MCF 10A (cell line): ENCODE data around the gene CRYL1. TPM values are rescaled to one million over a fixed set of nuclear protein-coding genes. Genes with fewer than 3 reads are reported as not detected.

Source experiments
- BruUV-seq: library from RNA; stranded (reverse); fragments of 400-500 nt; replicated peaks from 2 replicates; lab custom pipeline; 2021; lab: Mats Ljungman, UMichigan
- CTCF ChIA-PET: fragments of 300-600 bp; sonication (Branson Sonifier 250); formaldehyde crosslinking; extraction: SDS; loops from one replicate; lab custom pipeline; 2021; ENCODE audit warnings: antibody characterized with exemption, inconsistent platforms; lab: Yijun Ruan, JAX
- POLR2A ChIA-PET: fragments of 300-600, 350-650 bp; sonication (Branson Sonifier 250); formaldehyde crosslinking; extraction: SDS; loops from one replicate; lab custom pipeline; 2020; ENCODE audit warnings: antibody characterized with exemption, inconsistent platforms; lab: Yijun Ruan, JAX
- DNase-seq: peaks from one replicate; pipeline ENCODE4 v3.0.0-alpha.2; 2018; ENCODE audit not compliant: unreplicated experiment
- H3K27ac Mint-ChIP-seq: one replicate; pipeline ENCODE4 v1.8.0; 2022; ENCODE audit warnings: mild to moderate bottlenecking, low read depth, mixed read lengths; ENCODE audit not compliant: unreplicated experiment
- H3K27me3 Mint-ChIP-seq: one replicate; pipeline ENCODE4 v1.8.0; 2022; ENCODE audit warnings: mixed read lengths; ENCODE audit not compliant: insufficient read depth, unreplicated experiment
- H3K36me3 Mint-ChIP-seq: one replicate; pipeline ENCODE4 v1.8.0; 2022; ENCODE audit warnings: mild to moderate bottlenecking, moderate library complexity, mixed read lengths; ENCODE audit not compliant: insufficient read depth, unreplicated experiment
- H3K4me1 Mint-ChIP-seq: one replicate; pipeline ENCODE4 v1.8.0; 2022; ENCODE audit warnings: mixed read lengths; ENCODE audit not compliant: insufficient read depth, unreplicated experiment
- H3K4me3 Mint-ChIP-seq: one replicate; pipeline ENCODE4 v1.8.0; 2022; ENCODE audit warnings: mild to moderate bottlenecking, moderate library complexity, mixed read lengths; ENCODE audit not compliant: unreplicated experiment
- H3K9me3 Mint-ChIP-seq: one replicate; pipeline ENCODE4 v1.8.0; 2022; ENCODE audit warnings: mixed read lengths; ENCODE audit not compliant: unreplicated experiment
- intact Hi-C: fragments of 100-400 bp; cut with micrococcal nuclease; formaldehyde crosslinking; loops from 2 replicates; pipeline ENCODE4 v1.14.1; 2022
- total RNA-seq: library from RNA; stranded (reverse); gene quantifications from 2 replicates; pipeline ENCODE4 v1.2.3, GENCODE V29; 2022
- TF ChIP-seq, protein P1 (sequence below): fragments of 200-600 bp; IDR thresholded peaks from one replicate; pipeline ENCODE4 v1.8.0; 2022; ENCODE audit warnings: antibody characterized with exemption, mild to moderate bottlenecking; ENCODE audit not compliant: unreplicated experiment

CRYL1 gene
- total RNA-seq, 1 experiment from 2014 or later: 15.1 TPM

DNA sequence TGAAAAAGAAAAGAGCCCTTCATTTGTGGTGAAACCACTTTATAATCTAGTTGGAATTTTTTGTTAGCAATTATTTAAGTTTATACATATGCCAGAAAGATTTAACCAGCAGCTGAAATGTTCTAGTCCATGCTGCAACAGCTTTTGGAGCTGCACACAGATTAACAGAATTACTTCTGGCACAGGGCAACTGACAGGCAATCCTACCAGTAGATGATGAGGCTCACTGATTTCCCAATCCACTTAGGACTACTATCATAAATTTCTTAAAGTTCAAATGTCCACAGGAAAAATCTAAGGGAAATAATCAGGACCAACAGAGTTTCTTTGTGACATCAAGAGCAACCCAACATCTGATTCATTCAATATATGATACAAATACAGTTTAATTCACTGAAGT lies 78.8 kb downstream of the CRYL1 start:
- BruUV-seq: no TSS peak
- ChIA-PET CTCF (interaction anchor here (0.7 to 0.9 kb wide), 2 partner anchors 9 to 148 kb away, joined by 3 read pairs; no protein-coding TSS in a partner anchor), POLR2A (interaction anchor here (0.6 to 0.7 kb wide), 2 partner anchors 10 to 76 kb away, joined by 3 read pairs; no protein-coding TSS in a partner anchor)
- no peak for DNase-seq
- H3K36me3 Mint-ChIP-seq: no peaks in the 10 kb centered on the region
- no peak overlapping the region for H3K27ac Mint-ChIP-seq
- H3K4me3 Mint-ChIP-seq: no peak overlapping the region
- intact Hi-C loops: no loop called here
- peaks cover 12% of the 10 kb centered on the region for H3K9me3 Mint-ChIP-seq
- no peaks in the 10 kb centered on the region for H3K27me3 Mint-ChIP-seq
- no peaks in the 10 kb centered on the region for H3K4me1 Mint-ChIP-seq
- TF ChIP-seq, protein P1, sequence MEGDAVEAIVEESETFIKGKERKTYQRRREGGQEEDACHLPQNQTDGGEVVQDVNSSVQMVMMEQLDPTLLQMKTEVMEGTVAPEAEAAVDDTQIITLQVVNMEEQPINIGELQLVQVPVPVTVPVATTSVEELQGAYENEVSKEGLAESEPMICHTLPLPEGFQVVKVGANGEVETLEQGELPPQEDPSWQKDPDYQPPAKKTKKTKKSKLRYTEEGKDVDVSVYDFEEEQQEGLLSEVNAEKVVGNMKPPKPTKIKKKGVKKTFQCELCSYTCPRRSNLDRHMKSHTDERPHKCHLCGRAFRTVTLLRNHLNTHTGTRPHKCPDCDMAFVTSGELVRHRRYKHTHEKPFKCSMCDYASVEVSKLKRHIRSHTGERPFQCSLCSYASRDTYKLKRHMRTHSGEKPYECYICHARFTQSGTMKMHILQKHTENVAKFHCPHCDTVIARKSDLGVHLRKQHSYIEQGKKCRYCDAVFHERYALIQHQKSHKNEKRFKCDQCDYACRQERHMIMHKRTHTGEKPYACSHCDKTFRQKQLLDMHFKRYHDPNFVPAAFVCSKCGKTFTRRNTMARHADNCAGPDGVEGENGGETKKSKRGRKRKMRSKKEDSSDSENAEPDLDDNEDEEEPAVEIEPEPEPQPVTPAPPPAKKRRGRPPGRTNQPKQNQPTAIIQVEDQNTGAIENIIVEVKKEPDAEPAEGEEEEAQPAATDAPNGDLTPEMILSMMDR: no peak

DNA sequence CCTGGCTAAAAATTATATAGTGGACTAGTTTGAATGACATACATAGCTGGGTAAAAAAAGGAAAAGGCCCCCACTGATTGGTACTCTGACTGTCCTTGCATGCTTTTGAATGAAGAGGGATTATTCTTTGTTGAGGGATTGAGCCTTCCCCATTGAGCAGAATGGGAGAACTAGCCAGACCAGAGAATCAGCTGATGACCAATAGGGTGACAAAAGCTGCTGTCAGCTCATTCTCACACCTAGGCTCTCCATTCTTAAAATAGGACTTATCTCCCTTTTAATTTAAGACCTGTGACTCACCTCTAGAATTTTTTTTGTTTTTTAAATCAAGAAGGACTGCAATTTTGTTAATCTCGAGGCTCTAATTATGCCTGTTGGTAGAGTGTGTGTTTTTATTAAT lies 79.3 kb downstream of the CRYL1 start:
- ChIA-PET POLR2A (interaction anchor here (0.6 kb wide), 1 partner anchor 76 kb away, joined by 3 read pairs; no protein-coding TSS in a partner anchor), CTCF (interaction anchor here (0.7 to 0.9 kb wide), 3 partner anchors 9 to 148 kb away, joined by 3 to 4 read pairs (median 3); no protein-coding TSS in a partner anchor)
- no peak overlapping the region for H3K27ac Mint-ChIP-seq
- BruUV-seq: no TSS peak
- H3K27me3 Mint-ChIP-seq: no peaks in the 10 kb centered on the region
- intact Hi-C loops: no loop called here
- H3K9me3 Mint-ChIP-seq: peaks cover 12% of the 10 kb centered on the region
- no peak overlapping the region for H3K4me3 Mint-ChIP-seq
- no peaks in the 10 kb centered on the region for H3K4me1 Mint-ChIP-seq
- no peaks in the 10 kb centered on the region for H3K36me3 Mint-ChIP-seq
- no peak for DNase-seq
- TF ChIP-seq, protein P1: no peak

DNA sequence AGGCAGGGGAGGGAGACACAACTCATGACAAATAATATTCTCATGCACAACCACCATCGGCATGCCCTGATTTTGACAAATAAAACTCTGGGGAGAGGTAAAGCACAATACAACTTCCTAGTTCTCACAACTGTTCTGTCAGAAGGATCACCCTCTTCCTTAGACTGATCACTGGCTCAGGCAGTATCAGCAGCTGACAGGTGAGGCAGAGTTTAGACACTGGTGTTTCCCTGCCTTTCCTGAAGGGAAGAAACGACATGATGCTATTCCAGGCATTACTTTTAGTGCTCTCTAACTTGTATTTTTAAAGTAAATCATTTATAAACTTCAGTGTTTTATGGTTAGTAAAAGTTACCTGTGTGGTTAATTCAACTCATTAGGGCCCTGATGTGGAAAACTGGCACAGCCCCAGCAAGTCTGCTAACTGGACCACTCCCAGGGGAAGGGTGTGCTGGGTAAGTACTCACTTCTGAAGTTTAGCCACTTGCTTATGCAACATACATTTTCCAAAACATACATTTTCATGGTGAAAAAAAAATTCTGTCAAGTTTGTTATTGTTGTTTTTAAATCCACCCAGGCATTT lies 82.8 kb downstream of the CRYL1 start:
- intact Hi-C loops: no loop called here
- DNase-seq: peak; percentile 14
- ChIA-PET POLR2A (interaction anchor here (1.6 kb wide), 1 partner anchor 12 kb away, joined by 5 read pairs; no protein-coding TSS in a partner anchor), CTCF (no interaction called here)
- H3K4me1 Mint-ChIP-seq: peaks cover 5% of the 10 kb centered on the region
- no peak overlapping the region for H3K27ac Mint-ChIP-seq
- TF ChIP-seq, protein P1: no peak
- no peaks in the 10 kb centered on the region for H3K36me3 Mint-ChIP-seq
- H3K9me3 Mint-ChIP-seq: peaks cover 4% of the 10 kb centered on the region
- no TSS peak for BruUV-seq
- H3K27me3 Mint-ChIP-seq: no peaks in the 10 kb centered on the region
- H3K4me3 Mint-ChIP-seq: no peak overlapping the region

DNA sequence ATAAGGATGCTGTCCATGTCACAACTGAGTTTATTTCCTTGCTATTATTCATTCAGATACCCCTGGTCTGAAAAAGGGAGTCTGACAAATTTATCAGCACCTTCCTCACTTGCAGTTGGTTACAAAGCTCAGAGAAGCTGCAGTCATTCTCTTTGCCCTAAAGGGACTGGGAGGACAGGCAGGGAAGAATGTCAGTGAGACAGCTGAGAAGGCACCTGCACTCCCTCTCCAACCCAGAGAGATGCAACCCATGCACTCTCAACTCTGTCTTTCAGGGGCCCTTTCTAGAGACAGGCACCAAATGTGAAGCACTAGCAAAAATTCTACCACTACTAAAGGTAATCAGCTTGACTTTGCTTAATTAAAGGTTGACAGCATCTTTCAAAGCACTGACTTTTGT lies 83.3 kb downstream of the CRYL1 start:
- no peak overlapping the region for H3K4me3 Mint-ChIP-seq
- POLR2A ChIA-PET: interaction anchor here (1.6 kb wide), 1 partner anchor 12 kb away, joined by 5 read pairs; no protein-coding TSS in a partner anchor
- no peak overlapping the region for H3K27ac Mint-ChIP-seq
- intact Hi-C loops: no loop called here
- no peaks in the 10 kb centered on the region for H3K27me3 Mint-ChIP-seq
- DNase-seq: no peak
- BruUV-seq: no TSS peak
- CTCF ChIA-PET: interaction anchor here (0.5 kb wide), 1 partner anchor 61 kb away, joined by 3 read pairs; no protein-coding TSS in a partner anchor
- peaks cover 5% of the 10 kb centered on the region for H3K4me1 Mint-ChIP-seq
- TF ChIP-seq, protein P1: no peak
- no peaks in the 10 kb centered on the region for H3K9me3 Mint-ChIP-seq
- H3K36me3 Mint-ChIP-seq: no peaks in the 10 kb centered on the region
